HepG2 (cell line): ENCODE results near the gene NDUFAF3. TPM values are rescaled to one million over a fixed set of nuclear protein-coding genes. Genes with fewer than 3 reads are reported as not detected.

Experiments used
- ERF ChIP-seq: IDR thresholded peaks from 2 replicates; pipeline ENCODE4 v1.6.1; 2018; ENCODE audit warnings: missing biosample characterization, missing genetic modification reagents
- HOXA3 ChIP-seq: sonication (generic); formaldehyde crosslinking; IDR thresholded peaks from 2 replicates; pipeline ENCODE4 v1.5.0; 2020; ENCODE audit warnings: missing genetic modification reagents
- MED1 ChIP-seq: sonication (generic); formaldehyde crosslinking; IDR thresholded peaks from 2 replicates; pipeline ENCODE4 v1.4.0; 2020; ENCODE audit warnings: missing genetic modification reagents
- MZF1 ChIP-seq: sonication (generic); formaldehyde crosslinking; IDR thresholded peaks from 2 replicates; pipeline ENCODE4 v1.8.1; 2023; ENCODE audit warnings: mild to moderate bottlenecking, missing genetic modification reagents, borderline replicate concordance
- PLRG1 ChIP-seq: fragments of 450-650 bp; conservative IDR thresholded peaks from 2 replicates; pipeline ENCODE4 v1.6.1; 2016
- SATB2 ChIP-seq: sonication (generic); formaldehyde crosslinking; IDR thresholded peaks from 2 replicates; pipeline ENCODE4 v1.5.0; 2020; ENCODE audit warnings: missing genetic modification reagents
- ZSCAN21 ChIP-seq: sonication (generic); formaldehyde crosslinking; IDR thresholded peaks from 2 replicates; pipeline ENCODE4 v1.8.0; 2022; ENCODE audit warnings: mild to moderate bottlenecking, missing genetic modification reagents, moderate library complexity, borderline replicate concordance
- polyA plus RNA-seq, 8 experiments: library from polyadenylated mRNA; depleted of rRNA in 3 of 8; stranded (reverse) in 7 of 8; unstranded in 1 of 8; fragments of >200 nt; fragmentation: Illumina TruSeq in 4 of 8; extraction: Trizol in 4 of 8; gene quantifications; 2 replicates each; pipeline versions ENCODE4 v1.2.1 to v1.2.3, GENCODE V29; 2011 to 2016; ENCODE audit warnings: low read depth in 4 of 8, missing spikeins in 1 of 8, mixed read lengths in 1 of 8; ENCODE audit not compliant: insufficient read depth in 1 of 8
- total RNA-seq, 5 experiments: library from RNA; depleted of rRNA; stranded (reverse); fragments of >200 nt; fragmentation: Illumina TruSeq; extraction: Trizol; gene quantifications; 2 replicates each; pipeline ENCODE4 v1.2.3, GENCODE V29; 2016; ENCODE audit warnings: low read depth in 1 of 5
- TF ChIP-seq, protein P1 (sequence below): sonication (generic); formaldehyde crosslinking; IDR thresholded peaks from 2 replicates; pipeline ENCODE4 v1.4.0; 2020; ENCODE audit warnings: missing genetic modification reagents, mild to moderate bottlenecking, borderline replicate concordance
- TF ChIP-seq, protein P2 (sequence below): fragments of 450-650 bp; IDR thresholded peaks from 2 replicates; pipeline ENCODE4 v1.6.1; 2016
- TF ChIP-seq, protein P3 (sequence below): sonication (generic); formaldehyde crosslinking; IDR thresholded peaks from 2 replicates; pipeline ENCODE4 v1.9.0; 2021; ENCODE audit warnings: missing genetic modification reagents, mild to moderate bottlenecking, borderline replicate concordance
- TF ChIP-seq, protein P4 (sequence below): sonication (generic); formaldehyde crosslinking; conservative IDR thresholded peaks from 2 replicates; pipeline ENCODE4 v1.8.1; 2023; ENCODE audit warnings: missing genetic modification reagents
- TF ChIP-seq, protein P5 (sequence below): sonication (generic); formaldehyde crosslinking; IDR thresholded peaks from 2 replicates; pipeline ENCODE4 v1.8.0; 2022; ENCODE audit warnings: missing genetic modification reagents, mild to moderate bottlenecking, inconsistent platforms, borderline replicate concordance
- TF ChIP-seq, protein P6 (sequence below): IDR thresholded peaks from 2 replicates; pipeline ENCODE4 v1.6.1; 2016; ENCODE audit warnings: missing genetic modification reagents, missing compliant biosample characterization
- TF ChIP-seq, protein P7 (sequence below): sonication (generic); formaldehyde crosslinking; IDR thresholded peaks from 2 replicates; pipeline ENCODE4 v1.4.0; 2020; ENCODE audit warnings: missing genetic modification reagents

NDUFAF3 gene
- total and polyA plus RNA-seq, 2 of the 13 experiments (the other 11 are each of a cell fraction or from before 2014, with no cell fraction given), result 39.0 to 50.0 TPM

DNA sequence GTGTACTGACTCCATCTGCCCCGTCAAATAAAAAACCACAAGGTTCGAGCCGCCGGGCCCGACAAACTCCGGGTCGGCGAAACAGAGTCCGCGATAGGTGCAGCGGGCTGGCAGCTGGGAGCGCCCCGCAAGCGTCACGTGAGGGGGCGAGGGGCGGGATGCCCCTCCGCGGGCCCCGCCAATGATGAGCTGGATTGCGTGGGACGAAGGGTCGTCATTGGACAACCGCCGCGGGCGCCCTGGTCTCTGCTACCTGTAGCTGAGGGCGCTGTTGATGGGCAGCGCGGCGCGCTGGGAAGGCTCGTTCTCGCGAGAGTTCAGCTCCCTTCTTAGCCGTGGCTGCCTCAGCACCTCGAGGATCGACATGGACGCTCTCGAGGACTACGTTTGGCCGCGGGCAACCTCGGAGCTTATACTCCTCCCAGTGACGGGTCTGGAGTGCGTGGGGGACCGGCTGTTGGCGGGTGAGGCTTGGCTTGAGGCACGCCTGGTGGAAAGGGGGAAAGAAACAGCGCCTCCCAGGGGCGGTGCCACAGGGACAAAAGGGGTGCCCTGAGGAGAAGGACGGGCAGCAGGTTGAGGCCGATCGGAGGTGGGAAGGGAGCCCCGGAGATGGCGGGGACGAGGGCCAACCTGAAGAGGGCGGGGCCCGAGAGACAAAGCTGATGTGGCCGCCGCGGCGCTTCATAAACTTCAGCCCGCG lies 14.7 kb upstream of the NDUFAF3 start, which contains the start of gene WDR6 (continued):
- TF ChIP-seq ZSCAN21 (CRISPR knock-in tag) (0 out of 2 replicates have a peak, but pooled peaks have one; percentile 35), SATB2 (no peak), MED1 (CRISPR knock-in tag) (0 out of 2 replicates have a peak, but pooled peaks have one; percentile 12), MZF1 (no peak), PLRG1 (no peak), HOXA3 (CRISPR knock-in tag) (peak; percentile 78; the same call in 1 of the 2 replicates), ERF (CRISPR knock-in tag) (peak; percentile 74; the same call in 1 of the 2 replicates)
- TF ChIP-seq, protein P1, sequence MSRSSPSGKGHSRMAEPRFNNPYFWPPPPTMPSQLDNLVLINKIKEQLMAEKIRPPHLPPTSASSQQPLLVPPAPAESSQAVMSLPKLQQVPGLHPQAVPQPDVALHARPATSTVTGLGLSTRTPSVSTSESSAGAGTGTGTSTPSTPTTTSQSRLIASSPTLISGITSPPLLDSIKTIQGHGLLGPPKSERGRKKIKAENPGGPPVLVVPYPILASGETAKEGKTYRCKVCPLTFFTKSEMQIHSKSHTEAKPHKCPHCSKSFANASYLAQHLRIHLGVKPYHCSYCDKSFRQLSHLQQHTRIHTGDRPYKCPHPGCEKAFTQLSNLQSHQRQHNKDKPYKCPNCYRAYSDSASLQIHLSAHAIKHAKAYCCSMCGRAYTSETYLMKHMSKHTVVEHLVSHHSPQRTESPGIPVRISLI, result no peak
- TF ChIP-seq, protein P2, sequence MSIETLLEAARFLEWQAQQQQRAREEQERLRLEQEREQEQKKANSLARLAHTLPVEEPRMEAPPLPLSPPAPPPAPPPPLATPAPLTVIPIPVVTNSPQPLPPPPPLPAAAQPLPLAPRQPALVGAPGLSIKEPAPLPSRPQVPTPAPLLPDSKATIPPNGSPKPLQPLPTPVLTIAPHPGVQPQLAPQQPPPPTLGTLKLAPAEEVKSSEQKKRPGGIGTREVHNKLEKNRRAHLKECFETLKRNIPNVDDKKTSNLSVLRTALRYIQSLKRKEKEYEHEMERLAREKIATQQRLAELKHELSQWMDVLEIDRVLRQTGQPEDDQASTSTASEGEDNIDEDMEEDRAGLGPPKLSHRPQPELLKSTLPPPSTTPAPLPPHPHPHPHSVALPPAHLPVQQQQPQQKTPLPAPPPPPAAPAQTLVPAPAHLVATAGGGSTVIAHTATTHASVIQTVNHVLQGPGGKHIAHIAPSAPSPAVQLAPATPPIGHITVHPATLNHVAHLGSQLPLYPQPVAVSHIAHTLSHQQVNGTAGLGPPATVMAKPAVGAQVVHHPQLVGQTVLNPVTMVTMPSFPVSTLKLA, result peak; percentile 55; the same call in 1 of the 2 replicates
- TF ChIP-seq, protein P3, sequence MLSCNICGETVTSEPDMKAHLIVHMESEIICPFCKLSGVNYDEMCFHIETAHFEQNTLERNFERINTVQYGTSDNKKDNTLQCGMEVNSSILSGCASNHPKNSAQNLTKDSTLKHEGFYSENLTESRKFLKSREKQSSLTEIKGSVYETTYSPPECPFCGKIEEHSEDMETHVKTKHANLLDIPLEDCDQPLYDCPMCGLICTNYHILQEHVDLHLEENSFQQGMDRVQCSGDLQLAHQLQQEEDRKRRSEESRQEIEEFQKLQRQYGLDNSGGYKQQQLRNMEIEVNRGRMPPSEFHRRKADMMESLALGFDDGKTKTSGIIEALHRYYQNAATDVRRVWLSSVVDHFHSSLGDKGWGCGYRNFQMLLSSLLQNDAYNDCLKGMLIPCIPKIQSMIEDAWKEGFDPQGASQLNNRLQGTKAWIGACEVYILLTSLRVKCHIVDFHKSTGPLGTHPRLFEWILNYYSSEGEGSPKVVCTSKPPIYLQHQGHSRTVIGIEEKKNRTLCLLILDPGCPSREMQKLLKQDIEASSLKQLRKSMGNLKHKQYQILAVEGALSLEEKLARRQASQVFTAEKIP, result no peak
- TF ChIP-seq, protein P4, sequence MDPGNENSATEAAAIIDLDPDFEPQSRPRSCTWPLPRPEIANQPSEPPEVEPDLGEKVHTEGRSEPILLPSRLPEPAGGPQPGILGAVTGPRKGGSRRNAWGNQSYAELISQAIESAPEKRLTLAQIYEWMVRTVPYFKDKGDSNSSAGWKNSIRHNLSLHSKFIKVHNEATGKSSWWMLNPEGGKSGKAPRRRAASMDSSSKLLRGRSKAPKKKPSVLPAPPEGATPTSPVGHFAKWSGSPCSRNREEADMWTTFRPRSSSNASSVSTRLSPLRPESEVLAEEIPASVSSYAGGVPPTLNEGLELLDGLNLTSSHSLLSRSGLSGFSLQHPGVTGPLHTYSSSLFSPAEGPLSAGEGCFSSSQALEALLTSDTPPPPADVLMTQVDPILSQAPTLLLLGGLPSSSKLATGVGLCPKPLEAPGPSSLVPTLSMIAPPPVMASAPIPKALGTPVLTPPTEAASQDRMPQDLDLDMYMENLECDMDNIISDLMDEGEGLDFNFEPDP (CRISPR knock-in tag), result no peak
- TF ChIP-seq, protein P5, sequence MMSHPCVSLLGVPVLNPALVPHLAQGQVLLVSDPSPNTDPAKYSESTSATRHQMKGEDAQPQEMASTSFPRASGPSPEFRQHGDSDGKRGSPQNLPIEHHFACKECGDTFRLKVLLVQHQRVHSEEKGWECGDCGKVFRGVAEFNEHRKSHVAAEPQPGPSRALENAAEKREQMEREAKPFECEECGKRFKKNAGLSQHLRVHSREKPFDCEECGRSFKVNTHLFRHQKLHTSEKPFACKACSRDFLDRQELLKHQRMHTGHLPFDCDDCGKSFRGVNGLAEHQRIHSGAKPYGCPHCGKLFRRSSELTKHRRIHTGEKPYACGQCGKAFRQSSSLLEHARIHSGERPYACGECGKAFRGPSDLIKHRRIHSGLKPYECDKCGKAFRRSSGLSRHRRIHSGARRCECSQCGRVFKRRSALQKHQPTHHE (CRISPR knock-in tag), result peak; percentile 90; the same call in 1 of the 2 replicates
- TF ChIP-seq, protein P6, sequence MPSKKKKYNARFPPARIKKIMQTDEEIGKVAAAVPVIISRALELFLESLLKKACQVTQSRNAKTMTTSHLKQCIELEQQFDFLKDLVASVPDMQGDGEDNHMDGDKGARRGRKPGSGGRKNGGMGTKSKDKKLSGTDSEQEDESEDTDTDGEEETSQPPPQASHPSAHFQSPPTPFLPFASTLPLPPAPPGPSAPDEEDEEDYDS (CRISPR knock-in tag), result peak; percentile 89
- TF ChIP-seq, protein P7, sequence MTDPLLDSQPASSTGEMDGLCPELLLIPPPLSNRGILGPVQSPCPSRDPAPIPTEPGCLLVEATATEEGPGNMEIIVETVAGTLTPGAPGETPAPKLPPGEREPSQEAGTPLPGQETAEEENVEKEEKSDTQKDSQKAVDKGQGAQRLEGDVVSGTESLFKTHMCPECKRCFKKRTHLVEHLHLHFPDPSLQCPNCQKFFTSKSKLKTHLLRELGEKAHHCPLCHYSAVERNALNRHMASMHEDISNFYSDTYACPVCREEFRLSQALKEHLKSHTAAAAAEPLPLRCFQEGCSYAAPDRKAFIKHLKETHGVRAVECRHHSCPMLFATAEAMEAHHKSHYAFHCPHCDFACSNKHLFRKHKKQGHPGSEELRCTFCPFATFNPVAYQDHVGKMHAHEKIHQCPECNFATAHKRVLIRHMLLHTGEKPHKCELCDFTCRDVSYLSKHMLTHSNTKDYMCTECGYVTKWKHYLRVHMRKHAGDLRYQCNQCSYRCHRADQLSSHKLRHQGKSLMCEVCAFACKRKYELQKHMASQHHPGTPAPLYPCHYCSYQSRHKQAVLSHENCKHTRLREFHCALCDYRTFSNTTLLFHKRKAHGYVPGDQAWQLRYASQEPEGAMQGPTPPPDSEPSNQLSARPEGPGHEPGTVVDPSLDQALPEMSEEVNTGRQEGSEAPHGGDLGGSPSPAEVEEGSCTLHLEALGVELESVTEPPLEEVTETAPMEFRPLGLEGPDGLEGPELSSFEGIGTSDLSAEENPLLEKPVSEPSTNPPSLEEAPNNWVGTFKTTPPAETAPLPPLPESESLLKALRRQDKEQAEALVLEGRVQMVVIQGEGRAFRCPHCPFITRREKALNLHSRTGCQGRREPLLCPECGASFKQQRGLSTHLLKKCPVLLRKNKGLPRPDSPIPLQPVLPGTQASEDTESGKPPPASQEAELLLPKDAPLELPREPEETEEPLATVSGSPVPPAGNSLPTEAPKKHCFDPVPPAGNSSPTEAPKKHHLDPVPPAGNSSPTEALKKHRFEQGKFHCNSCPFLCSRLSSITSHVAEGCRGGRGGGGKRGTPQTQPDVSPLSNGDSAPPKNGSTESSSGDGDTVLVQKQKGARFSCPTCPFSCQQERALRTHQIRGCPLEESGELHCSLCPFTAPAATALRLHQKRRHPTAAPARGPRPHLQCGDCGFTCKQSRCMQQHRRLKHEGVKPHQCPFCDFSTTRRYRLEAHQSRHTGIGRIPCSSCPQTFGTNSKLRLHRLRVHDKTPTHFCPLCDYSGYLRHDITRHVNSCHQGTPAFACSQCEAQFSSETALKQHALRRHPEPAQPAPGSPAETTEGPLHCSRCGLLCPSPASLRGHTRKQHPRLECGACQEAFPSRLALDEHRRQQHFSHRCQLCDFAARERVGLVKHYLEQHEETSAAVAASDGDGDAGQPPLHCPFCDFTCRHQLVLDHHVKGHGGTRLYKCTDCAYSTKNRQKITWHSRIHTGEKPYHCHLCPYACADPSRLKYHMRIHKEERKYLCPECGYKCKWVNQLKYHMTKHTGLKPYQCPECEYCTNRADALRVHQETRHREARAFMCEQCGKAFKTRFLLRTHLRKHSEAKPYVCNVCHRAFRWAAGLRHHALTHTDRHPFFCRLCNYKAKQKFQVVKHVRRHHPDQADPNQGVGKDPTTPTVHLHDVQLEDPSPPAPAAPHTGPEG (CRISPR knock-in tag), result peak; percentile 96
